ENCODE data around the gene ANXA4.
A peak's percentile ranks its signal among the peaks of the same experiment; 100 is the strongest.
"Not testable (repeated sequence)": the region's sequence is repeated elsewhere in the genome, so short reads cannot be mapped to it uniquely, and the experiment has no call there.

Gene ANXA4

DNA sequence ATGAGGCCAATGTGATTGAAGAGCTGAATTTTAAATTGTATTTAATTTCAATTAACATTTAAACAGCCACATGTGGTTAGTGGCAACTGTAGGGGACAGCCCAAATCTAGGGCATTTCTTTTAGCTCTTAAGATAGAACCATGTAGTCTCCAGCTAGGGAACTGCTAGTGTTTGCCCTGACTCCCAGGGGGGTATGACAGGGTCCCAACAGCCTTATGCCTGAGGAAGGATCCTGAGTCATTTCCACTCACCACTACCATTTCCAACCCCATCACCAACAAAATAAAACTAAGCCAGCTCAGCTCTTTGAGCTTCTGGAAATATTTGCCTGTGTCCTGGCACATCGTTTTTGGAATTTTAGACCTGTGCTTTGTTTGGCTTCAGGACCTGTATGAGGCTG, 73.8 kb downstream of the ANXA4 start:
- DNase-seq, result no peak

DNA sequence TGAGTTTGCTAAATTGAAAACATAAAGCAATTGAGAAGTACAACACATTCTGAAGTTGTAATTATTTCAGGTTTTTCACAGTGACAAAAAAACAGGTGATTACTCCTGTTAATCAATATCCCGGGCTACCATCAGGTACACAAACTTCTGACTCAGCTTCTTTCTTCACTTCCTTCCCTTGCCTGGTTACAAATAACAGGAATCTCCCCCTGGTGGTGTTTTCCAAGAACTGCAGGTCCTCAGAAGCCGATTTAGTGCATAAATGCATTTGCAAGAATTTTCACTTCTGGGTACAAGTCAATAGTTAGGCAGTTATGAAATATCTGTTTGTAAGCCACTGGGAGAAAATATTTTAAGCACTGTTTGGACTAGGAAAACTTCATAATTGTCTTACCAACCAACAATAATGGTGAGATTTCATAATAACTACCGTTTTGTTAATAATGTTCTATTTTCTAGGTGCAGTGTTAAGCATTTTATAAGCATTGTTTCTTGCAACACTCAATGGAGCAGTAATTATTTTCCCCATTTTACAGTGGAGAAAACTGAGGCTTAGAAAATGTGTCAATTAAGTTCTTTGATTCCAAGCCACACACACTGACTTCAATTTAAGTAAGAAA, 75.1 kb downstream of the ANXA4 start:
- DNase-seq, result peak; percentile 33

DNA sequence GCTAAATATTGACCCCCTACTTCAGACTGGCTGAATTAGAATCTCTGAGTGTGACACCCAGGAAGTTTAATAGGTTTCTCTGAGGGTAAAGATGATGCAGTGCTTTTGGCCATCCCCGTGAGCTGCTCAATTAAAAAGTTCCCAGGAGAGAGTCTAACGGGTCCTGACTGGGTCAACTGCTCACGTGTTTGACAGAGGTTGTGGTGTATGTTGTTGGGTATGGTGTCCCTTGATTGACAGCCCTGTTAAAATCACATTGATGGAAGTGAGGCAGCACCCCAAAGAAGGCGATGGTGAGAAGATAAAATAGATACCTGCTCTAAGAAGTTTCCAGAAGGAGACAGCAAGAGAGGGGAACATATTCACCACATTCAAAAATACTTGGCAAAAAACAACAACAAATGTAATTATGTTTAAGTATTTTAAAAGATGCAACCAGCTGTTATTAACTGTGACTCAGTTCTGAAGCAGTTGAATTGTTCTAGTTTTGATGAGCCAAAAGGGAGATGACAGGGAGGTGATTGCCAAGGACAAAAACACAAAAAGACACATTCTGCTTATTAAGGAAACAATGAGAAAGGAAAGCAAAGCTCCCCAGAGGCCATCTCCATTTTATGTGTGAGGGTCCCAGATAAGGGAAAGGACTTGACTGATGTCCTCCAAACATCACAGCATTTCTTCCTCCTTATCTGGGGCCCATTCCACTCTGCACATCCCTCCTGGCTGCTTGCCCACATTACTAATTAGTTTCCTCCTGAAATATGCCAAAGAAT, 76.0 kb downstream of the ANXA4 start:
- no peak for DNase-seq

DNA sequence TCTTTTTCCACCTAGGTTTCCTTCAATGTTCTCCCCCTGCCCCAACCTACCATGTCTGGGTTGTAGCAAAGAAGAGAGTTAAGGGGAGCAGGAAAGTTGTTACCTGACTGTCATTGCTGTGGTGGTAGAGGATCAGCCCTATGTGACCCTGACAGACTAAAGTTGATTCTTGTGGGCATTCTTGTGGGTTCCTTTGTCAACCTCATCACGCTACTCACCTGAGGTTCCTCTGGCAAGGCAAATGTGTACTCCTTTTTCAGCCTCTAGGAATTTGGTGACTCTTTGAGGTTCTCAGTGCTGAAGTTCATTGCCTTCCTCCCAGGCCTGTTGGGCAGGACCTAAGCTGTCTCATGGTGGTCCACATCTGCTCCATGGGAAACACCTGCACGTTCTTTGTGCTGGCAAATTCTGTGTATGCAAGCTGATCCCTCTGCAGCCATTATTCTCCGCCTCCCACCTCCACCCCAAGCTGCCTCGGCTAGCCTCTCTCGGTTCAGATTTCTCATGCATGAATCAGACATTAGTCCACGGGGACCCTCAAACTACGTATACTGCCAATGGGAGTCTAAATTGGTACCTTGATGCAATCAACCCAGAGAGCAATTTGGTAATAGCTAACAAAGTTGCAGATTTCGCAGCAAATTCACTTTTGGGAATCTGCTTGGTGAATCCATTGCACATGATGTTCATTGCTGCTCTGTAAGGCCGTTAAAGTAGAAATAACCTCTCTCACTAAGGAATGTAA, 86.0 kb downstream of the ANXA4 start:
- no peak for DNase-seq

DNA sequence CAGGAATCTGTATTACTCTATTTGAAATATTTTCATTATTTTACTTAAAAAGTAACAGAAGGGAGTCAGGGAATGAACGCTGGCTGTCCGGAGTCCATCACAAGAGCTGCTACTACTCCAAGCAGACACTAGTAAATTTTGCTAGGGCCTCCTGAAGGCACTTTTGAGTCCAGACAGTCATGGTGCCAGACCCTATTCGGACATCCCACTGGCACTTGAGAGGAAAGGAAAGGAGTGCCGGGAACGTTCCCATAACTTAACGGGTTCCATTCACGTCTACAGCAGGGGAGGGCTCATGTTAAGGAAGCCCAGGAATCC, 87.0 kb downstream of the ANXA4 start:
- no peak for DNase-seq

DNA sequence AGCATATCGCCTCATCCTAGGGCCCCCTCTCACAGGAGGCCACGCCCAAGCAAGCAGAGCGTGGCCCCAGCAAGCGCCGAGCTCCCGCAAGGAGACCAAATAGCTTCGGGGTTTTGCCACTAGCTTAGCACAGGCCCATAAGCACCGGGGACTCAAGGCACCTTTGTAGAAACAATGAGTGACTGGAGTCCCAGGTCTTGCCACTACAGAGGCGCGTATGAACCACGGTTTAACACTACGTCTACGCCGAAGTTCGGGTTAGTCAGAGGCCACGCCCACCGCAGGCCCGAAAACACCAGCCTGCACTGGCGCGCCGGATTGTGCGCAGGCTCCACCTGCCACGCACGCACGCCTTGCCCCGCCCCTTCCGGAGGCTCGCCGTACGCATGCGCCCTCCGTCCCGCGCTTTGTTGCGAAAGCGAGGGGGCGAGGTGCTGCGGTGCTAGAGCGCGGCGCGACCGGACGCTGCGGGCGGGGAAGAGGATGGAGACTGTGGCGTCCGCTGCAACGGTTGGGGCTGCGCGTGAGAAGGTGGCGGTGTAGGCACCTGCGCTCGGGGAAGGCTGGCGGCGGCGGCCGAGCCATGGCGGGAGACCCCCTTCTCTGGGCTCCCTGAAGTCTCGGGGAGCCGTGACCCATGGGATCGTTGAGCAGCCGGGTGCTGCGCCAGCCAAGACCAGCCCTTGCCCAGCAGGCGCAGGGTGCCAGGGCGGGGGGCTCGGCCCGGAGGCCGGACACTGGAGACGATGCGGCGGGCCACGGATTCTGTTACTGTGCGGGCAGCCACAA, 87.5 kb downstream of the ANXA4 start, which contains the start of gene GMCL1:
TSS of gene GMCL1 (plus strand) at position 405 of the 789 bp plus-strand sequence. CDS start at position 638, 233 bp downstream.
- peak; percentile 96 for DNase-seq

DNA sequence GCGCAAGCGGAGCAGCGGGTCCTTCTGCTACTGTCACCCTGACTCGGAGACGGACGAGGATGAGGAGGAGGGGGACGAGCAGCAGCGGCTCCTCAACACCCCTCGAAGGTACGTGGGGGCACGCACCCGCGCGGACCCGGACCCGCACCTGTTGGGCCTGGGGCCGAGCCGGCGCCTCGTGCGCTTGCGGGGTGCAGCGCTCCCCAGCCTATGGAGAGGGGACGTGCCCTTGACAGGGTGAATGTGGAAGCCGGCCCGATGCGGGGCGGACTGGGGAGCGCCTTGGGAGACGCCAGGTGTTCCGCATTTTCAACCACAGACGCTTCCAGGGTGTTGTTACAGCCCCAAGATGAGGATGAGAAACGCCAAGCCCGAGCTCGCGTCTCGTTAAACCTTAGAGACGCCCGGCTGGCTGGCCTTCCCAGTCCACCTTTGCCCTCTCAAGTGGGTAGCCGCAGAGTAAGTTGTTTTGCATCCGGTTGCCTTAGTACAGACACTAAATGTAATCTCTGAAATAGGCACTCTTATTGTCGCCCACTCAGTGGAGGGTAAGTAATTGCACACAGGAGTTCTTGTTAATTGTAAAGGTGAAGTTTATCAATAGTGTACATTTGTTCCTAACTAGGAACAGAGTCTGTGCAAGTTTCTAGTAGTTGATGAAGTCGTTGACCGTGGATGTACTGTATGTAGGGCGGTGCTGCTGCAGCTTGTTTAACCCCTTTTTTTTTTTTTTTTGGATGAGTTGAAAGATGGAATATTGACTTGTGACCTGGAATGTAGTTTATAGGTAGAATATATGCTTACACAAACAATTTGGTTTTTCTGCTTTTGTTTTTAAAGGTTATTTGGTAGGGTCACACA, 88.3 kb downstream of the ANXA4 start:
- DNase-seq, result peak; percentile 43

DNA sequence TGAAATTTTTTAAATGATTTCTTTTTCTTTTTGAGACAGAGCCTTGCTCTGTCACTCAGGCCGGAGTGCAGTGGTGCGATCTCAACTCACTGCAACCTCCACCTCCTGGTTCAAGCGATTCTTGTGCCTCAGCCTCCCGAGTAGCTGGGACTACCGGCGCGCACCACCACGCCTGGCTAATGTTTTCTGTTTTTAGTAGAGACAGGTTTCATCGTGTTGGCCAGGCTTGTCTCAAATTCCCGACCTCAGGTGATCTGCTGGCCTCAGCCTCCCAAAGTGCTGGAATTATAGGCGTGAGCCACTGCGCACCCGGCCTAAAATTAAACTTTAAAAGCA, 88.9 kb downstream of the ANXA4 start:
- not testable (repeated sequence) for DNase-seq

DNA sequence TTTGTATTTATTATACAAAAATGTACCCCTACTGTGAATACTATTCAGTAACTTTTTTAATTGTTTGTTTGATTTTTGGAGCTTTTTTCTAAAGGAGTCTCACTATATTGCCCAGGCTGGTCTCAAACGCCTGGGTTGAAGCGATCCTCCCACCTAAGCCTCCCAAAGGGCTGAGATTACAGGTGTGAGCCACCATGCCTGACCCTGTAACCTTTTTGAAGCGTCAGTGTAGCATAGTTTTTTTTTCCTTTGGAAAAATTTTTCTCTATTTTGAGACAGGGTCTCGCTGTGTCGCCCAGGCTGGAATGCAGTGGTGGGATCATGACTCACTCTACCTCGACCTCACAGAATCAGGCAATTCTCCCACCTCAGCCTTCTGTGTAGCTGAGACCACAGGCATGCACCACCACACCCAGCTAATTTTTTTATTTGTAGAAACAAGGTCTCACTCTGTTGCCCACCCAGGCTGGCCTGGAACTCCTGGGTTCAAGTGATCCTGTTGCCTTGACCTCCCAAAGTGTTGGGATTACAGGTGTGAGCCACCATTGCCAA, 89.5 kb downstream of the ANXA4 start:
- no peak for DNase-seq

DNA sequence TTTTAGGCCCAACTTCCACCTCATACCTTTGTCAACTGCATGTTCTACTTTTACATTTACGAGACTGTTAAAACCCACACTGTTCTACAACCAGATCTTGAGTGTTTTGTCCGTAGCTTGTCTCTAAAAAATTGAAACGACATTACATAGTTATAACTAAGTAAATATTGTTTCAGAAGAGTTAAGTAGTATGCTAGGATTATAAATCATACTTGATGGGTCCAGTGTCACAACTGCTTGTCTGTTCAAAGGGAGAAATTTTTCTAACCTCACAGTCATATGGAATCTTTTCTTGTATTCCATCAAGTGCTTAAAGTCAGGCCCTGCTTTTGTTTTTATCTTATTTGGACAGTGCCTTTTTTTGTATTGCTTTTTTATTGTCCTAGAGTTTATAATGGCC, 91.8 kb downstream of the ANXA4 start:
- no peak for DNase-seq

DNA sequence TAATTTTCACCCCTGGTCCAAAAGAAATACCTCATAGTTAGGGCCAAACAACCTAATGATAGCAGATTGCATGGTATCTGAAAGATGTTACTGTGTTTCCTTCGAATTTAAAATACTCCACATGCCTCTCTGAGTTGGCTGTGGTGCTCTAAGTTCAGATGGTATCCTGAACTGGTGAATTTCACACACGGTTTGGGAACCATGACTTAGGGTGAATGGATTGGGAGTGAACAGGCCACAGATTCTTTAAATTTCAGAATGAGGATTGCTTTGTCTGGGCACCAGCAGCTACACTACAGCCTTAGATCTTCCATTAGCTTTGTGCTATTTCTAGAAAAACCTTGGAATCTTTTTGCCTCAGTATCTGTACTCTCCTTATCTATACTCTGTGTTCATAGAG, 93.7 kb downstream of the ANXA4 start:
- DNase-seq, result no peak

DNA sequence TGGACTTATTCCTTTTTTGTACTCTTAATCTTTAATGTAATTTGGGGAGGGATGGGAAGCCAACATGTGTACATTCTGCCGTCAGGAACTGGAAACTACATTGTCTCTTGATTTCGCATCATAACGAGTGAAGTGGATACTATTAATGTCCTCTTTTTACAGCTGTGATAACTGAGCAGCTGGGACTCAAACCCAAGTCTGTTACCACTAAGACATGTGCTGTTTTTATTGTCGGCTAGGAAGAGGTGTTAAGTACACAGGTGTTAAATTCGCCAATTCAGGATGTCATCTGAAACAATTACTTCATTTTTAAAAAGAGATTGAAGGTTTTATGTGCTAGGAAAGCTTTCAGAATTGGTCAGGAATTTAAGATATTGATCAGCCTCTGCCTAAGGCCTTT, 94.4 kb downstream of the ANXA4 start:
- no peak for DNase-seq

DNA sequence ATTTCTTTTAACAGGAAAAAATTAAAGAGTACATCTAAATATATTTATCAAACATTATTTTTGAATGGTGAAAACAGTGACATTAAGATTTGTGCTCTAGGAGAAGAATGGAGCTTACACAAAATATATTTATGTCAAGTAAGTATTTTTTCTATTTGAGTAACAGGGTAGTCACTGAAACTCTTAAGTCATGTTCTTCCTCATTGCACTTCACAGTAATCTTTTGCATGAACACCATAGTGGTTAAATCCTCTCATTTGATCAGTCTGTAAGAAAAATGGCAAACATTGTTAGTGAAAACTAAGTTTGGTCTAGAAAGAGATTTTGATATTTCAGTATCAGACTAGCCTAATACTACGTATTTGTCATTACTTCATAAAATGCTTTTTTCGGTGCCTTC, 95.6 kb downstream of the ANXA4 start:
- DNase-seq, result no peak

DNA sequence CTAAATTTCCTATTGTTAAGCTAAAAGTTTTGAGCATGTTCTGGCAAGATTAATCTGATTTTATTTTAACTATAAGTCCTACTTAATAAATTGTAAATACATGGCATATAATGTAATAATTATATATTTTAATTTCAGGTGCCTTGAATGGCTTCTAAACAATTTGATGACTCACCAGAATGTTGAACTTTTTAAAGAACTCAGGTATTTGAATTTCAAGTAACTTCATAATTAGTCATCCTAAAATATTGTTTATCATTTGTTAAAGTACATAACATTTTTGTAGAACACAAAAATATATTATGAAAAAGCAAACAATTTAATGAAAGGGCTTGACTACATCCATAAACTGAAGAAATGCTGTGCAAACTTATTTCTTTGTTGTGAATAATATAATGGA, 102.1 kb downstream of the ANXA4 start:
- DNase-seq, result no peak

DNA sequence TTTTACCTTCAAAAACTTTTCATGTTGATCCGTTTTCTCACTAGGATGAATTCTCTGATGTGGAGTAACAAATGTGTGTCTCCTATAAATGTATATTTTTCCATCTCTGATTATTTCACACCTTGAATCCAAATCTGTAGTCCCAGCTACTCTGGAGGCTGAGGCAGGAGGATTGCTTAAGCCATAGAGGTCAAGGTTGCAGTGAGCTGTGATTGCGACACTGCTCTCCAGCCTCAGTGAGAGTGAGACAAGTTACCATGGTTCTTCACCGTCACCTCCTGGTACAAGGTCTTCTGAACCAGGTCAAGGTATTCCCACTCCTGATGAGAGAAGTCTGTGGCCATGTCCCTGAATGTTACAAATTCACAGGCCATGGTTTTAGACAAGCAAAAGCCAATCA, 102.6 kb downstream of the ANXA4 start:
- DNase-seq, result no peak

DNA sequence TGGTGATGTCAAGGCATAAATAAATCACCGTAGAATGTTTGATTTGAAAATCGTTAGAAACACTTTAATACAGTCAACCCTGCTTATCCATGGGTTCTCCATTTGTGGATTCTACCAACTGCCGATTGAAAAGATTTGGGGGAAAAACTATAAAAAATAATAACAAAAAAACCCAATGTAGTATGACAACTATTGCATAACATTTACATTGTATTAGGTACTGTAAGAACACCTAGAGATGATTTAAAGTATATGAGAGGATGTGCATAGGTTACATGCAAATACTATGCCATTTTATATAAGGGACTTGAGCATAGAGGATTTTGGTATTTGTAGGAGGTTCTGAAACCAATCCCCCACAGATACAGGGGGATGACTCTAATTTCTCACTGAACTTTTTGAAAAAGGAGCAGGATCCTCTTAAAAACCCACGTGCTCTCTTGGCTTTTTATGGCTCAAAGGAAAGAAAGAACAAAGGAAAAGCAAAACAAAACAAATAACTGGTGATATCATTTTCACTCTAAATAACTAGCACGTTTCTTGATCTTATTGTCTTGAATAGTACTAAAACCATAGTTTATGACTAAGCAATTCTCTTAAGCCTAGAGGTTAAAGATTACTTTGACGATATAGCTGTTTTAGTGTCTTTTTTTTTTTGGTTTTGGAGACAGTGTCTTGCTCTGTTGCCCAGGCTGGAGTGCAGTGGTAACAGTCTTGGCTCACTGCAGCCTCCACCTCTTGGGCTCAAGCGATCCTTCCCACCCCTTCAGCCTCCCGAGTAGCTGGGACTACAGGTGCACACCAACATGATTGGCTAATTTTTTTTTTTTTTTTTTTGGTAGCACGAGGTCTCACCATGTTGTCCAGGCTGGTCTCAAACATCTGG, 104.5 kb downstream of the ANXA4 start:
- DNase-seq, result no peak

DNA sequence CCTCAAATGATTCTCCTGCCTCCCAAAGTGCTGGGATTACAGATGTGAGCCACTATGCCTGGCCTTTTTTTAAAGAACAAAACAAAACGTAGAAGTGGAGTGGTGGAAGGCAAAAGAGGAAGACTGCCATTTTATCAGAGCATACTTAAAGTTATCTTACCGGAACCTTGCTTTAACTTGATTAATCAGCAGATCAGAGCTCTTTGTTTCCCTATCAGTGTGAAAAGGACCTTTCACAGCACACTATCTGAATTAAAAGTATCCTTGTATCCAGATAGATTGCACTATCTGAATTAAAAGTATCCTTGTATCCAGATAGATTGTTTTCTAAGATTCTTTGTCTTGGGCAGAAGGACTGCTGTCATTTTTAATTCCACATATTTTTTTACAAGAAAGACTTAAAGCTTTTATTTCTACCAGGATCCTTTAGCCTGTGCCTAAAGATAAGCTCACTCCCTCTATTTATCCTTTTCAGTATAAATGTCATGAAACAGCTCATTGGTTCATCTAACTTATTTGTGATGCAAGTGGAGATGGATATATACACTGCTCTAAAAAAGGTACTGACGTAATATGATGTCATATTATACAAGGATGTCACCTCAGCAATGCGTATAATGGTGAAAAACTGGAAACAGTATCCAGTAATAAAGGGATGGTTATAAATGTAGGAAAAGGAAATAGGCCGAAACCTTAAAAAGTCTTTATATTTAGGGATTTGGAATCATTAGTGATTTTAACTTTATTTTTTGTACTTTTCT, 105.3 kb downstream of the ANXA4 start:
- DNase-seq, result no peak

DNA sequence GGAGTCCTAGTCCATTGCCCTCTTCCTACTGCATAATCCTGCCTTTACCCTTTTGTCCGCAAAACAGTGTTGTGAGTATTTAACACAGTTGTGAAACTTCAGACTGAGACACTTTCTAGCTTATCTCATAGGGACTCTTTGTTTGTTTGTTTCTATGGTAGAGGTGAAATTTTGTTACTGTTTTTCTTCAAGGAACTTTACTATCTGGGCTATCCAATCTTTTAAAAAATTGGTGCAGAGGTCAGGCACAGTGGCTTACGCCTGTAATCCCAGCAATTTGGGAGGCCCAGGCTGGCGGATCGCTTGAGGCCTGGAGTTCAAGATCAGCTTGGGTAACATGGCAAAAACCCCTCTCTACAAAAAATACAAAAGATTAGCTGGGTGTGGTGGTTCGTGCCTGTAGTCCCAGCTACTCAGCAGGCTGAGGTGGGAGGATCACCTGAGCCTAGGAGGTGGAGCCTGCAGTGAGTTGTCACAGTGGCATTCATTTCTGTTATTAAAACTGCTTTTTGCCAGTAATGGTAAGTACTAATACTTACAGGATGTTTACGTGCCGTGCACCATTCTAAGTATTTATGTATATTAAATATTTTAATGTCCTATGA, 106.4 kb downstream of the ANXA4 start:
- no peak for DNase-seq

DNA sequence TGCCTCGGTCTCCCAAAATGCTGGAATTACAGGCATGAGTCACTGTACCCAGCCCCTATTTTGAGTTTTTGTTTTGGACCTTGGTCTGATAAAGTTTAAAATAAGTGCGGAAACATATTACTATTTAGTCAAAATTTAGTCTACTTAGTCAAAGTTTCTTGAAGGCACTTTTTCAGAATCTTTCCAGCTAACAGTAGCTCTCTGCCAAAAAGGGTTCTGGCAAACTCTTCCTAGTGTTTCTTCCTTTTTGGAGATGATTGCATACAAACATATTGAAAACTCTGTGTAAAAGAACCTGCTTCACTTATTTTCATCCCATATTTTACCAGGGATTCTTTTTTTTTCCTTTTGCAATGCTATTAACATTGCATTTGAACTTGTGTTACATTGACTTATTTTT, 116.3 kb downstream of the ANXA4 start:
- DNase-seq, result no peak

DNA sequence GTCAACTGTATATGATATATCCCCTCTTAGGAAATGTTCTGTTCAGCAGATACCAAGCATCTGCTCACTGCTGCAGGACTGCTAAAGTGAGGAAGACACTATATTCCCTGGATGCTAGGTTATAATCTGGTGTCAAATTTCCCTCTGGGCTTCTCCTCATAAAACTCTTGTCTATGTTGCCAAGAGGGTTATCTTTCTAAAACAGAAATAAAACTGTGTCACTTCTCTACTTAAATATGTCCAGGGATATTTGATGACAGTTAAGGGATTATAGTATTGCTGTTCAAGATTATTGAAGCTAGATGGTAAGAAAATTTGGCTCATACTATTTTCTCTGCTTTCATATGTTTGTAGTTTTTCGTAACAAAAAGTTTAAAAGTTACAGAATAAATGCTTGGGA, 121.4 kb downstream of the ANXA4 start:
- no peak for DNase-seq
